ENCODE results near the gene RASAL3.
A peak's percentile ranks its signal among the peaks of the same experiment; 100 is the strongest.

RASAL3 gene

GRCh38 chr19:15471639-15472101 lies 7.3 kb upstream of the RASAL3 start:
- no peak for DNase-seq

DNA sequence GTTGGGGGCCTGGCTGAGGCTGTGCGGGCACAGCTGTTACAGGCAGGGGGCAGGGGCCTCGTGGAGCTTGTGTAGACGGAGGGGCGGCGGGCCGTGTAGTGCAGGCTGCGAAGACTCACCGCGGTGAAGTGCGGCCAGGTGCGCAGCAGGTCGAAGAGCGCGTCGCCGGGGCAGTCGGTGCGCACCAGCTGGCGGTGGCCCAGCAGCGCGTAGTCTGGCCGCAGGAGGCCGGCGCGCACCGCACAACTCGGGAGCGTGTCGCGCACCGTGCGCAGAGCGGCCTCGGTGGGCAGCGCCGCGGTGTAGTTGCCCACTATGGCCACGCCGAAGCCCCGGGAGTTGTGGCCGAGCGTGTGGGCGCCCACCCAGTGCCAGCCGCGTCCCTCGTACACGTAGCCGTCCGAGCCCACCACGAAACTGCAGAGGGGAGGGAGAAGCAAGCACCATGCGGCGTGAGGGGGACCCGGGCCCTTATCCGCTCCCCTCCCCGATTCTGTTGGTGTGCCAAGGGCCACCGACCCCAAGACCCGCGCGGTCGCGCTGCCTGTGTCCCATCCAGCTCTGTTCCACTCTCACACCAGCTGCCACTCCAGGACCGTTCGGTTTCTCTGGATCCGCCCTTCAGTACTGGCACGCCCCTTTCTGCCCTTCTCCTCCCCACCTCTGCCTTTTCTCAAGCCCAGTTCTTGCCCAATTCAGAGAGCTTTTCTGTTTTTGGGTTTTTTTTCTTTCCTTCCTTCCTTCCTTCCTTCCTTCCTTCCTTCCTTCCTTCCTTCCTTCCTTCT lies 5.4 kb upstream of the RASAL3 start:
- no peak for DNase-seq

GRCh38 chr19:15468675-15469512 lies 4.5 kb upstream of the RASAL3 start:
- no peak for DNase-seq

- no peak for DNase-seq
Observed at GRCh38 chr19:15467734-15468214, 3.4 kb upstream of the RASAL3 start.

GRCh38 chr19:15466851-15467733 lies 2.7 kb upstream of the RASAL3 start:
- no peak for DNase-seq

DNA sequence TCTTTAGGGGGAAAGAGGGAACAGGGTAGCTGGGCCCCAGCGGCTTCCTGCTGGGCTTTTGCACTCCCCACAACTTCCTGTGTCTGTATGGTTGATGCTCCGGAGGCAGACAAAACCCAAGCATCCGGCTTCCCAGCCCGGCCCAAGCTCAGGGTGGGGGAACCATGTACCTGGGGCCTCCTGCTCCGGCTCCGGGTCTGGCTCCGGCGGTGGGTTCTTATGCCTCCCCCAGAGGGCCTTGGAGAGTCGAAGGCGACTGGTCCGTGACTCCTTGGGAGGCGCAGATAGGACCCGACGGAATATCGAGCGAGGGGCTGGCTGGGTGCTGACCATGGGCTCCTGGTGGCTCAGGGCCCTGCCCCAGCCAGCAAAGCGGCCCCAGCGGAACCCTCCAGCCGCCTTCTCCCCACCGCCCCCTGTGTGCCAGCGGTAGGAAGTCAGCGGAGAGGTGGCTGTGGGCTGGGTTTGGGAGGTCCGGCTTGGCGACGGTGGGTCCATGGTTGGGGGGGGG lies 428 bp downstream of the RASAL3 start:
- no peak for DNase-seq

GRCh38 chr19:15461694-15462093 lies 2.6 kb downstream of the RASAL3 start:
- no peak for DNase-seq

DNA sequence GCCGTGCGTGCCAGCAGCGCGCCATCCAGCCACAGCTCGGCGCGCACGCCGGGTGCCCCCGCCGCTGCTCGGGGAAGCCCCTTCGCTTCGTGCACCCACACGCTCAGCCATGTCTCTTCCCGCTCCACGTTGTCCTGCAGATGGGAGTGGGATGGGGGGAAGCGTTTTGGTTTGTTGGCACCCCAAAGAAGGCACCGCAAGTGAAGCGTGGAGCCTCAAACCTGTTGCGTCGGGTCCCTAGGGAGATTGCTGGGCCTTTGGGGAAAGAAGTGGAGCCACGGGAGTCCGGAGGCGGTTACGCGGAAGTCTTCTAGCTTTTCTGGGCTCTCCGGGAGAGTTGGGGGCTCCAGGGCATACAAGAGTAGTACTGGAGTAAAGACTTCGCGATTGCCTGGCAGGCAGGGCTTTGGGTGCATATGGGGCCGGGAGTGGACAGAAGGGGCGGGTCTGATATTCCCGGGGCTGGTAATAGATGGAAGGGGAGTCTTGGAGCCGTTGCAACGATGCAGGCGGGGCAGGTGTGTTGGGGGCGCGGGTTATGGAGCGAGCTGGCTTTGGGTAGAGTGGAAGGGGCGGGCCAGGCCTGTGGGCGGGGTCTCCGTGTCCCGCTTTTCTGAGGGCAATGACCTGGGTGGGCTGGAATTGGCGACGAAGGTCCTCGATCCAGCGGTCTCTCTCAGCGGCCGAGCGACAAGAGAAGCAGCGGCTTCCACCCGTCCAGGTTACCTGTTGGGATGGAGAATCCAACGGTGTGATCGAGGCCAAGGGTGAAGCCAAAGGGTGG lies 6.5 kb downstream of the RASAL3 start:
- DNase-seq: no peak

- DNase-seq: no peak
Observed at GRCh38 chr19:15456871-15457700, 7.3 kb downstream of the RASAL3 start.

- DNase-seq: no peak
Observed at GRCh38 chr19:15456441-15456840, 7.9 kb downstream of the RASAL3 start.

DNA sequence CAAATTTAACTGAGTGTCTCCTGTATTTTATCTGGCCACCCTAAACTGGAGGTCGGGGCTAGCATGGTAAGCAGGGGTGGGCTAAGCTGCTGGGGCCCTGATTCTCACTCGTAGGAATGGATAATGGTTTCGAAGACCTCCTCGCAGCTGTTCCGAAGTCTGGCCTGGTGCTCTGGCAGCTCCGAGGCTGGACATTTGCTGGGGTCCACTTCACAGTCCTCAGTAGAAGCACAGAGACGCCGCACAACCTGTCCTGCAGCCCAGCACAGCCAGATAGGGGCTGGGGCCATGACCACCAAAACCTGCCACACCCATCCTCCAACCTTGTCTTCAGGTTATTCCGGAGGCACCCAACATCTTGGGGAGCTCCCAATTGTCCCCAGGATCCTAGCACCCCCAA lies 8.3 kb downstream of the RASAL3 start:
- DNase-seq: no peak

DNA sequence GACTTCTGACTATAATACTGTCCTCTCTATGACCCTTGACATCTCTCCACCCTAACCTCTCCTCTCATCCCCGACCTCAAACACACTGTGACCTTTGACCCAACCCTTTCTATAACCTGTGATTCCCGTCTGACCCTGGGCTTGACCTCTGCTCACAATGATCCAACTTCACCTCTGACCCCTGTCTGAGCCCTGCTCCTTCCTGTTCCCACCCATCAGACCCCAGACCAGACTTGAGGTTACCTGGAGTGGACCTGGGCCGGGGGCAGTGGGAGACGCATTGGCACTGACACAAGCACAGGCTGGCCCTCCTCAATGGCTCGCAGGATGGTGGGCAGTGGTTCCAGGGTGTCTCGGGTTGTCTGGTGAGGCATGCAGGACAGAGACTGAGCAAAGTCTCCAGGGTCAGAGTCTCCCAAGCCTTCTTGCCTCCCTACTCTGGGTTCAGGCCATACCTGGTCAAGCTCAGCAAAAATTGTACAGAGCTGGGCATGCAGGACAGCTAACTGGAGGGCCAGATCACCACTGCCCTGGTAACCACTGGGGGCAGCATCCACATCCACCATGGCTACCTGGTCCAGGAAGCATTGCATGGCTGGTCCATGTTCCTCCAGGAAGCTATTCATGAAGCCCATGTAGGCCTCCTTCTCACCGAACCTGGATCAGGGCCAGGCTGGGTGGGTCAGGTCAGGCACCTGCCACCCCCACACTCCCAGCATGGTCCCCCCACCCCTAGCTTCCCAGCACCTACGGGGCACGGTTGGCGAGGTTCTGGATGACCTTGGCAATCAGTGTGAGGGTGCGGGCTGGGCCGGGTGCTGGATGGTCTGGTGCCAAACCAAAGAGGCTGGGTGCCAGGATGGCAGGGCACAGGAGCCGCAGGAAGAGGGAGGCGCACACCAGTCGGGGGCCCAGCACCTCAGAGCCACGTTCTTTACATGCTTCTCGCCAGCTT lies 10.2 kb downstream of the RASAL3 start:
- DNase-seq: no peak

DNA sequence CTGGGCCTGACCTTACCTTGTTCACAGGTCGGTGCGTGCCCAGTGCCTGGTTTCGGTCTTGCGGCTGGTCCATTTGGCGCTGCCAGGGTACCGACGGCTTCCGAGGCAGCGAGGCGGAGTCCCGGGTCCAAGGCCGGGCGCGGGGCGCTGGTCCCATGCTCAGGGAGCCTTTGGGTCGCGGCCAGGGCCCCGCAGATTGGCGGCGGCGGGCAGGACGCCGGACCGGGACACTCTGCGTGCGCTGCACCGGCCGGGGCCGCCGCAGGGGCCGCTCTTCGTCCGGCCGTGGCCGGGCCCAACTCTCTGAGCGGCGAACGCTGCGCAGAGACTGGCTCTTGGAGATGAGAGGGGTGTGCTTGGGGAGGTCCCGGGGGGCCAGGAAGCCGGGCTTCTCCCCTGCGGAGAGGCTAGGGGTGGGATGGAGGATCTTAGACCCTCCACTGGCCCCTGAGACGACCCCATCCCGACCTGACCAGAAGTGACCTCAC lies 11.2 kb downstream of the RASAL3 start:
- no peak for DNase-seq

DNA sequence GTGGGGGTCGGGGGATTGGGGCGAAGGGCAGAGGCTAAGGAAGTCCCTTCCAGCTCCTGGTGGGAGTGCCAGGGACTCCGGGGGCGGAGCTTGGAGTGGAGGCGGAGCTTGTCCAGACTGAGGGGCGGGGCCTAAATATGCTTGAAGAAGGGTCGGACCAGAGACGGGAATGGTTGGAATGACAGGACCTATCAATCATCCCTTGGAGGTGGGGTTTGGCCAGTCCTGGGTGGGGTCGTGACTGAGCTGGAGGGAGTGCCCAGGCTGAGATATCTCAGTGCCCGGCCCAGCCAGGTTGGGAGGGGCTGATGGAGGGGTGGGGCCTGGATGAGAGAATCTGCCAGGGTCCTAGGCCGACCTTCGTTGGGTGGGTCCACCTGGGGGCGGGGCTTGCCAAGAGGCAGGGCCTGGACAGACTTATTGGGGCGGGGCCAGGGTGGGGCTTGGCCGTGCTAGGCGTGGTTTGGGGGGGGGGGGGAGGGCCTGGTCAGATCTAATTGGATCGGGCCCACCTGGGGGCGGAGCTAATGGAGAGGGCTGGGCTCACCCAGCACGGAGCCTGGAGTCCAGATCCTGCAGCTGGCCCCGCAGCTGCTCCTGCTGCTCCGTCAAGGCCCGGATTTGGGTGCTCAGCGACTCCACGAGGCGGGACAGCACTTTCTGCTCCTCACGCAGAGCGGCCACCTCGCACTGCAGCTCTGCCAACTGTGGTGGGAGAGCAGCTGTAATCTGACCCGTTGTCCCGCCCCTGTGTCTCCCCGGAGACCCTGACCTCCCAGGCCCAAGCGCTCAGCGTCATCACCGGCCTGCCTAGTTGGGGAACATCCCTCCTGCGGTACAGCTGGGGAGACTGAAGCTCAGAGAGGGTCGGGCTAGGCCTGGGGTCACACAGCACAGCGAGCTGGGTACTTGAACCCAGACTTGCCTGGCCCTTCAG lies 12.0 kb downstream of the RASAL3 start:
- no peak for DNase-seq

- no peak for DNase-seq
Observed at GRCh38 chr19:15450528-15450890, 13.8 kb downstream of the RASAL3 start.

DNA sequence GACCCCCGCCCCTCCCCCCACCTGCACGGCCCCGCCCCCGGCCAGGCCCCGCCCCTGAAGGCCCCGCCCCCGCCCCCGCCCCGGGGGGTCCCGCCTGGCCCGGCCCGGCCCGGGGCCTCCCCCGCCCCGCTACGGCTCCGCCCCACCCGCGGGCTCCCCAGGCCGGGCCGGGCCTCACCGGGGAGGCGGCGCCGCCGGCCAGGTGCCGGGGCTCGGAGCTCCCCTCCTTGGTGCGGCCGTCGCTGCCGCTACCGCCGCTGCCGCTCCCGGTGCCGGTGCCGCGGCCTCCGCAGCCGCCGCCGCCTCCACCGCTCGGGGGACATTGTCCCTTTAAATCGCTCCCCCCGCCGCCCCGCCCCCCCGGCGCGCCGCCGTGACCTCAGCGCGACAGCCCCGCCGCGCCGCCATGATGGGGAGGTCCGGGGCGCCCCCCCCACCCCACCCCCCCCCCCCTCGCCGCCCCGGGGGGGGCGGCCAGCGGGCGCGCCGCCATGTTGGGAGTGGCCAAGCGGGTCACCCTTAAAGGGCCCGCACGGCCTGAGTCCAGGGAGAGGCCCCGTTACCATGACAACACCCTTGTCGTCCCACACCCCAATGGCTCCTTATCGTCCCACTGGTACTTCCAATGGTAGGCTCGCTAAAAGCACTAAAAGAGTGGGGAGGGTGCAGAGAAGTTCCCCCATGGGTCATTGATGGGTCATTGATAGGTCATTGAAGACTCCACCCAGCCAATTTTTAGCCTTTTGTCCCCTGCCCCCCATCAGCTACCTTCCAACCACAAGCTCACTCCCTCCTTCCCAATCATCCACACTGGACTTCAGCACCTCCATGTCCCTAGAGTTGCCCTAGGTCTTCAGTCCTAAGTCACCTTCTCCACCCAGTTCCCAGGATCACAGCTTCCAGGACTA lies 14.5 kb downstream of the RASAL3 start, which contains the start of gene WIZ:
Gene WIZ (minus strand): TSS at position 337 of the 908 bp plus-strand sequence. CDS start 1,649 bp downstream, outside the sequence.
- peak; percentile 57 for DNase-seq
